GM18526 (cell line): ENCODE data around the gene KCTD13.

Source experiments
- POLR2A ChIP-seq: IDR thresholded peaks from 3 replicates; pipeline ENCODE4 v1.6.1; 2011; ENCODE audit not compliant: insufficient read length; ENCODE audit errors: extremely low read depth

The KCTD13 gene

DNA sequence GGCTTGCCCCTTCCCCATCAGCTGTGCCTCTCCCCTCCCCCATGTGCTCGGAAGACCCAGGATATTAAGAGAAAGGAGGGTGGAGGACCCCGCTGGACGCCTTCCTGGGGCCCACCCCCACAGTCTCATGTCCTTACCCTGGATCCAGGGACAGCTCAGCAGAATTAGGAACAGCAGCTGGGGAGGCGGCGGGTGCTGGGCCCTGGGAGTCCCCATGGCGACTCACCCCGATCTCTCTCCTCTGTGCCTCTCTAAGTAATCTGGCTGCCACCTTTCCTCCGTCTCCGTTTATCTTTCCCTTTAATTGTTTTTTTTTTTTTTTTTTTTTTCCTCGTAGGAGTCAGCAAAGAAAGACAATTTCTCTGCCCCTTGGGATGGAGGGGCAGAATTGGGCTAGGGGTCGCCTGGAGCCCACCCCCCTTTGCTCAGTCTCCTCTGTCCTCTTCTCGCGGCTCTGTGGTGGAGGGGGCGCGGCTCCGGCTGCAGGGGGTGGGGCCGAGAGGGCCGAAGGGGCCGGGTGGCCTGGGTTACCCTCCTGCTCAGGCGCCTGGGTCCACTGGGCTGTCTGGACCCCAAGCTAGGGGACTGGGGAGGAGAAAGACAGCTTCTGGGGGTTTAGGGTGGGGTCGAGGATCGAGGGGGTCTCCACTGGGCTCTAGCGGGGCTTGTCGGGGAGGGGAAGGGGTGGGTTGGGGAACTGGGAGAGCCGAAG lies 27.1 kb downstream of the KCTD13 start:
- TF ChIP-seq POLR2A, result no peak

DNA sequence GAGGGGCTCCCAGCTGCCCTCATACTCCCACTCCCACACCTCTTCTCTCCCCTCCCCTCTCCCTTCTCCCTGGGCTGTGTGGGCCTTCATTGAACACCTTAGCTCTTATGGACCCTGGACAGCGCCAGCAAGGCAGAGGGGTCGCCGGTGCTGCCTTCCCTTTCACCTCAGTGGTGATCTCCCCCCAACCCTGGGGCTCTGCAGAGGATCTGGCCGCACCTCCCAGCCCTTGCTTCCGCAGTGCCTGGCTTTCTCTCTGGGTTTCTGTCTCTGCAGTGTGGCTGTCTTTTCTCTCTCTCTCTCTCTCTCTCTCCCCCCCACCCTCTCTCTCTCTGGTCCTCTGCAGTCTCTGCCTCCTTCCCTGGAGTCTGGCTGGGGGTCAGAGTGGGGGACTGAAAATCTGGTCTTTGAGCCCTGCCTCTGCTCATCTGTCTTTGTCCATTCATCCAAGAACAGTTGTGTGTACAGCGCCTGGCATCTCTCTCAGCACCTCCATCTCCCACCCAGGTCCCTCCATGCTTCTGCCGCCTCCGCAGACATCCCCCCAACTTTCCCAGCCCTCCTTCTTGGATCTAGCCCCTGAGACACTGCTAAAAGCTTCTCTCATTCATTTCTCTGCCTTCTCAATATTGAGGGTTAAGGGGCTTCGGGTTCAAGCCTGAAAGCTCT lies 27.8 kb downstream of the KCTD13 start:
- TF ChIP-seq POLR2A, result no peak

DNA sequence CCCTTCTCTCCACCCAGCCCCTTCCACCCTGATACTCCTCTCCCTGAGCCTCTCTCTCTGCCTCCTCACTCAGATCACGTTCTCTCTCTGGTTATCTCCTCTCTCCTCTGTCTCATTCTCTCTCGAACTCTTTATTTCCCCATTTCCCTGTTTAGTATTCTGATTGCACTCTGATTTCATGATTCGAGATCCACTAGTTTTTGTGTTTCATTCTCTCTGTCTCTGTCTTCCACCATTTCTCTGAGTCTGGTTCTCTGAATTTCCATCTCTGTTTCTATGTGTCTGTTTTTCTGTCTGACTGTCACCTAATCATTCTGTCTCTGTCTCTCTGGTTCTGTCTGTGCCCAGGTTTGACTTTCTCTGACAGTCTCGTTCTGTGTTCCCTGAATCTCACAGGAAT lies 28.7 kb downstream of the KCTD13 start:
- TF ChIP-seq POLR2A, result no peak

DNA sequence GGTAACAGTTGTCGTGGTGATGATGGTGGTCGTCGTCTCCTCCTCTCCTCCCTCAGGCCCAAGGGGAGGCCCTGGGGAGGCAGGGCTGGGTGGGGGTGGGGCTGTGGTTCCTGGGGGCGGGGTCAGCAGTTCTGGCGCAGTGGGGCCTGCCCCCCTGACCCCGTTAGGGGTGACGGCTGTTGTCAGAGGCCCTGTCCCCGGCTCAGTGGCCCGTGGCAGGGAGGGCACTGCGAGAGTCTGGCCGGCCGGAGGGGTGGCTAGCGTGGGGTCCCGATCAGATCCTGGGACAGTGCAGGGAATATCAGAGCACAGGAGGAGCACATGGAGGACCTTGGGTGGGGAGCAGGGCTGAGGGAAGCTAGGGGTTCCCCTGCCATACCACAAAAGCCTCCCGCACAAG lies 29.2 kb downstream of the KCTD13 start:
- TF ChIP-seq POLR2A, result no peak

DNA sequence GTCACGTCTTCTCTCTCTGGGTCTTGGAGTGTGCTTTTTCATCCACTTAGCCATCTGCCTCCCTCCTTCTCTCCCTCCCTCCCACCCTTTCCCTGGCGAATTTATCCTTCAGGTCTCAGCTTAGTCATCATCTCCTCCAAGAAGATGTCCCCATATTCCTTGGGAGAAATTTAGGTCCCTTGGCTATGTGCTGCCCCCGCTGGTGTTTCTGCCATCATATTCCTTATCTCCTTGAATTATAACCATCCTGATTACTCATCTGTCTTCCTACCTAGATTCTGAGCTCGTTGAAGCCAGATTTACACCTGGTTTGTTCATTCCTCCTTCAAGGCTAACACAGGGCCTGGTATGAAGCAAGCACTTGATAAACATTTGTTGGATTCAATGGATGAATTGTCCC lies 31.7 kb downstream of the KCTD13 start:
- TF ChIP-seq POLR2A, result no peak

DNA sequence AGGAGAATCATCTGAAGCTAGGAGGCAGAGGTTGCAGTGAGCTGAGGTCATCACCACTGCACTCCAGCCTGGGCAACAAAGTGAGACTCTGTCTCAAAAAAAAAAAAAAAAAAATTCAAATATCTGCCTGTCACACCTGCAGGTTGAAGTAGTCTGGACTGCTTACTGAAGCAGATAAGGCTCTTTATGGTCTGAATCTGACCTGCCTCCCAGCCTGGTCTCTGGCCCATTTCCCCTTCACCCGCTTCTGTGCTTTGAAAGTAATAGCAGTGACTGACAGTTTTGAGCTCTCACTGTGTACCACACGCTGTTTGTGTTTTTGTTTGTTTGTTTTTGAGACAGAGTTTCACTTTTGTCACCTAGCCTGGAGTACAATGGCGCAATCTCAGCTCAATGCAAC lies 32.5 kb downstream of the KCTD13 start:
- no peak for TF ChIP-seq POLR2A

DNA sequence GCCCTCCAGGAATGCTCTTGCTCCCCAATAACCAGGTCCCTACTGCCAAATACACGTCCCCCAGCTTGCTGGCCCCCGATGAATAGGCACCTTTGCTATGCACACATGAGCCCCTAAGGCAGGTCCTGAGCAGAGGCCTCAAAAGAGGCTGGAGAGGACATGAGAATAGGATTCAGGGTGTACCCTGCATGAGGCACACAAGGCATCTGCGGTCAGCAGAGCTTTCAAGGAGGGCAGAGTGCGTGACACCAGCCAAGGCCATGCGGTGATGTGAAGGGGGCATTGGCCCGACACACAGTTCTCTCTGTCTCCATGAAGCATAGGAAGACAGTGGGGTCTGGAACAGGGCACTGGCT lies 33.6 kb downstream of the KCTD13 start:
- no peak for TF ChIP-seq POLR2A

DNA sequence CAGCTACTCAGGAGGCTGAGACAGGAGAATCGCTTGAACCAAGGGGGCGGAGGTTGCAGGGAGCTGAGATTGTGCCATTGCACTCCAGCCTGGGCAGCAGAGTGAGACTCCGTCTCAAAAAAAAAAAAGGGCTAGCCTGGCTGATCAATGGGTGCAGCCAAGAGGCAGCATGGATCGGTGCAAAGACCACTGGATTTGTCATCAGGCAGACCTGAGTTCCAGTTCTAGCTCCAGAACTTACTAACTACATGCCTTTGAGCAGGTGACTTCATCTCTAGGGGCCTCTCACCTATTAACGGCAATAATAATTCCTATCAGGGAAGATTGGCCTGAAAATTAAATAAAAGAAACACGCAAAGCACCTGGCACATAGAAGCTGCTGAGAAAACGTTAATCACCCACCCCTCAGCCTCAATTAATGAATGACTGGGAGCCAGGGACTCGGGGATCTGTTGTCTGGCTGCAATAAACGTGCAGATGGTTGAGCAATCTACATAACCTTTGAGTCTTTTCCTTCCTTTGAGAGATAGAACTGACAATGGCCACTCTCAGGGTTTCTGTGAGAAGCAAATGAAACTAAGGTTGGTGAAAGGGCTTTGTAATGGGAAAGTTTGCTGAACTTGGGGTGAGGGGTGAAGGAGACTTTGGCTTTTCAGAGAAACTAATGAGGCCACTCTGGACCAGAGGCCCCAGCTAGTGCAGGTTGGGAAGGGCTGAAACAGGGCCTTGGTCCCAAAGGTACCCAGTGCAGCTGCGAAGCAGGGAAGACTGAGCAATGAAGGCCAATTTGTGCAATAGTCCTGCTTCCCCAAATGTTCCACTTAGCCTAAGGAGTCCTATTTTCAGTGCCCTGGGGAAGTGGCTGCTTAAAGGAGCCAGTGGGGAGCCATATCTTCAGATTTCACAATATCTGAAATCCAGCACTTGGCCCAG lies 34.2 kb downstream of the KCTD13 start:
- TF ChIP-seq POLR2A, result no peak

DNA sequence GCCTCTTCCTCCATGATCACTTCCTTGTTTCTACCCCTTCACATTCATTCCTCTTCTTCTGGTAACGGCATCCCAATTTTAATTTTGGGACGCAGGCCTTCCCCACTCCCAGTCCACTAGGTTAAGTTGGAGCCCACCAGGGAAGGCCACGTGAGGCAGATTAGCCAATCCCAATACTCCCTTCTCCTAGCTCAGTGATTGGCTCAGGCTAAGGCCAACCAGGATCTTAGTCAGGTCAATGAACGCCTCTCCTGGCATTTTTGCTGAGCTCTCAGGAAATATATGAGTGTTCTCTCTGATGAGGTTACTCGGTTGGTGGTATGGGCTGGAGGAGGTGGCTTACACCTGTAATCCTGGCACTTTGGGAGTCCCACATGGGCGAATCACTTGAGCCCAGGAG lies 42.0 kb downstream of the KCTD13 start:
- no peak for TF ChIP-seq POLR2A

DNA sequence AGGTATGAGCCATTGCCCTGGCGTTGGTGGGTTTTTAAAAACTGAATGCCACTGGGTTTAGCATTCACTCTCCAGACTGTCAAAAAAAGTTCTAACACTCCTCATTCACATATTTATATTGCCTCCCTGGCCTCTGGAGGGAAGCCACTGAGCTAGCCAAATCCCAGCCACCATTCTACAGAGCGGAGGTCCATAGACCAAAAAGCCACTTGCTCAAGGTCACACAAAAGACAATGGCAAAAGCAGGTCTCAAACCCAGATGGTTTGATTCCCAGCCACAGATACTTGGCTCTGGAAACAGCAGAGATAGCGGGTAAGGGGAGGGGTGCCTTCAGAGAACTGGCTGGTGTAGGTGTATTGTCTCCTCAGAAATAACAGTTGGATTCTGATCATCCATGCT lies 45.0 kb downstream of the KCTD13 start:
- TF ChIP-seq POLR2A, result no peak

DNA sequence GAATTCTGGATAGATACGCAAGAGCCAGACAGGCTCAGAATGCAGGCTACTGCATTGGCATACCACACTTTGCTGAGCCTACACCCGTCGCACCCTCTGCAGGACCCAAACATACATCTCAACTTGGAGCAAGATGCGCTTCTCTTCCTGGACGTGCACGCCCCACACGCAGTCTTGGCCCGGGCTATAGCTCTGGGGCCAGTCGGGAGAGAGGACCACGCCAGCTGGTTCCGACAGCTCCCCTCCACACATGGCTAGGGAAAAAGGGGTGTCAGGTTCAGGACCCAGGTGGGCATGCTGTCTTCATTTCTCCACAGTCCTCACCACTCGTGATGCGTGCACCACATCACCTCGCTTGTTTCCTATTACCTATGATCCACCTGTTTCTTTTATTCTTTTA lies 47.9 kb downstream of the KCTD13 start:
- no peak for TF ChIP-seq POLR2A

DNA sequence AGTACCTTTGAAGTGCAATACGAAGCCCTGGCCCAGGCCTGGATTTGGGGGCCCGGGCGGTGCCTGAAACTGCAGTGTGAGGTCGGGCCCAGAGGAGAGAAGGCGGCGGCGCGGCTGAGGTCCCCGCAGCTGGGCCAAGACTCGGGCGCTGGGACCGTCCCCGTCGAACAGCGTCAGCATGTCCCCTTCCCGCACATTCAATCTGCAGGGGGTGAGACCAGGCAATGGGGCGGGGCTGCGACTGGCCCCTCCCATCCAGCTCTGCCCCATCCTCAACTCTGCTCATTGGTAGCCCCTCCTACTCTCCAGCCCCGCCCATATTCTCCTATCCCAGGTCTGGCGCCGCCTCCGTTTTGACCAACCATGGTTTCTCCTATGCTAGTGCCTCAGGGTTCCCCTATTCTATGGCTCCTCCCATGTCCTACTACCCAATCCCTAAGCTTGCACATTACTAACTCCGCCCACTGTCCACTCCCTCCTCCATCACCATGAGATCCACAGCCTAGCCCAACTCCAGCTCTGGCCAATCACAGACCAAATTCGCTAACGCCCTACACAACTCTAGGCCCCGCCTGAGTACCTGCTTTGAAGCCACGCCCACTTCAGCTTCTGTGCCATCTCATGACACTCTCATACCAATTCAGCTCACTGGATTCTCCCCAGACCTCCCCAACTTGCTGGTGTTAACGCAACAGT lies 48.6 kb downstream of the KCTD13 start:
- no peak for TF ChIP-seq POLR2A

DNA sequence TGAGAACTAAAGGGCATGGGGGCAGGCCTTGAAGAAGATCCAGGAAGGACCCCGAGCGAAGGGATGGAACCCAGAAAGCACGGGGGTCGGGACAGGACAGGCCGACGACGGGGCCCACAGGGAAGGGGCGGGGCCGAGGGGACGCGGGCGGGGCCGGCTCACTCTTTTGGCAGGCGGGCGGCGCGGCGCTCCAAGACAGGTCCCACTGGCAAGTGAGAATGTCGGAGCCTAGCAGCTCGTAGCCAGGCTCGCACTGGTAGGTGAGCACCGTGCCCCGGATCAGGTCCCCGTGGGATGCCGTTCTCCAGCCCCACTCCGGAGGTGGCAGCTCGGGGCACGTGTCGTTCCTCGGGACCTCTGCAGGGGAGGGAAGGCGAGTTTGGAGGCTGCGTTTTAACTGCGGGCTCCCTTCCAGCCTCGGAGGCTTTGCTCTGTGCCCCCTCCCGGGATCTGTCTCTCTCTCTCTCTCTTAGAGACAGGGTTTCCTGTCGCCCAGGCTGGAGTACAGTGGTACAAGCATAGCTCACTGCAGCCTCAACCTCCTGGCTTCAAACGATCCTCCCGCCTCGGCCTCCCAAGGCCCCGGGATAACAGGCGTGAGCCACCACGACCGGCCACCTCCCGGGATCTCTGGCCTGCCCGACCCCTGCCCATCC lies 49.3 kb downstream of the KCTD13 start:
- no peak for TF ChIP-seq POLR2A

DNA sequence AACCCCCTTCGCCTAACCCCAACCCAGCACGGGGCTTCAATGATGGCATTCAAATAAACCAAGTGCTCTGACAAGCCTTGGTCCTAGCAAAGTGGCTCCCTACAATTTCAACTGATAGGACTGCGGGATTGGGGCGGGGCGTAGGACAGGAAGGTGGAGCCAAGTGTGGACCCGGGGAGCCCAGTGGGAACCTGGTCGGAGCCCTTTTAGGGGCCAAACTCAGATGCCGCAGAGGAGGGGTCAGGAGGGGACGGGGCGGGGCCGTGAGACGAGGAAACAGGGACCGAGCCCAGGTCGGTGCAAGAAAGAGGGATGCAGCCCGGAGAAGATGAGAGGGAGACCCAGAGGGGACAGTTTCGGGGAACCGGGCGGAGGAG lies 49.8 kb downstream of the KCTD13 start:
- no peak for TF ChIP-seq POLR2A

DNA sequence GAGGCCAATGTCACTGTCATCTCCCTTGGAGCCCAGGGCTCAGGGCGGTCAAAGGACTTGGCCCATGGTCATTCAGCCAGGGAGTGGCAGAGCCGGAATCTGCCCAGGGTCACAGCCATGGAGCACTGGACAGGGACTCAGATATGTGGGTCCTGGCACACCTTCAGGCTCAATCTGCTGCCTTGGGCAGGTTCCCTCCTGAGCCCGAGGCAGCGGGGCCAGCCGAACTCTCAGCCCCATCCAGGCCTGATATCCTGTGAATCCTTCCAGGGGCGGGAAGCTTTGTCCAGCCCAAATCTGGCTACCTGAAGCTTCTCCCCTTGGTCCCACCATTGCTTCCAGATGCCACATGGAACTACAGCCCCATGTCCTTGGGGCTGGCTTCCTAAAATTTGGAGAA lies 50.8 kb downstream of the KCTD13 start:
- TF ChIP-seq POLR2A, result no peak
